ENCODE measurements around the gene CLMN.
"Not testable (repeated sequence)": the region's sequence is repeated elsewhere in the genome, so short reads cannot be mapped to it uniquely, and the experiment has no call there.

CLMN gene

GRCh38 chr14:95156161-95157047 lies 163.3 kb downstream of the CLMN start:
- DNase-seq = peak; percentile 68

- DNase-seq = no peak
Observed at GRCh38 chr14:95155045-95155444, 164.7 kb downstream of the CLMN start.

- no peak for DNase-seq
Observed at GRCh38 chr14:95153866-95154265, 165.8 kb downstream of the CLMN start.

- no peak for DNase-seq
Observed at GRCh38 chr14:95151561-95151960, 168.1 kb downstream of the CLMN start.

GRCh38 chr14:95150910-95151309 lies 168.8 kb downstream of the CLMN start:
- DNase-seq = no peak

GRCh38 chr14:95149441-95149840 lies 170.3 kb downstream of the CLMN start:
- DNase-seq = no peak

GRCh38 chr14:95147597-95147996 lies 172.1 kb downstream of the CLMN start:
- DNase-seq = no peak

- DNase-seq = no peak
Observed at GRCh38 chr14:95146079-95146771, 173.5 kb downstream of the CLMN start.

- no peak for DNase-seq
Observed at GRCh38 chr14:95144849-95145248, 174.9 kb downstream of the CLMN start.

GRCh38 chr14:95143808-95144620 lies 175.7 kb downstream of the CLMN start:
- DNase-seq = no peak

- no peak for DNase-seq
Observed at GRCh38 chr14:95142208-95142607, 177.5 kb downstream of the CLMN start.

GRCh38 chr14:95141684-95142083 lies 178.0 kb downstream of the CLMN start:
- DNase-seq = no peak

- DNase-seq = no peak
Observed at GRCh38 chr14:95140060-95140858, 179.4 kb downstream of the CLMN start.

- DNase-seq = no peak
Observed at GRCh38 chr14:95138876-95139275, 180.8 kb downstream of the CLMN start.

GRCh38 chr14:95138455-95138854 lies 181.3 kb downstream of the CLMN start:
- not testable (repeated sequence) for DNase-seq

- DNase-seq = peak; percentile 32
Observed at GRCh38 chr14:95137804-95138167, 181.9 kb downstream of the CLMN start.

- no peak for DNase-seq
Observed at GRCh38 chr14:95137164-95137803, 182.4 kb downstream of the CLMN start.

GRCh38 chr14:95136631-95137030 lies 183.1 kb downstream of the CLMN start:
- DNase-seq = no peak

GRCh38 chr14:95134304-95134933 lies 185.3 kb downstream of the CLMN start:
- DNase-seq = no peak

GRCh38 chr14:95133282-95133681 lies 186.4 kb downstream of the CLMN start:
- DNase-seq = no peak

- DNase-seq = no peak
Observed at GRCh38 chr14:95132760-95133159, 186.9 kb downstream of the CLMN start.

Data from eye (tissue), 1 donor.